Measurements from ENCODE around the gene TSSK6. TPM values are rescaled to one million over a fixed set of nuclear protein-coding genes. Genes with fewer than 3 reads are reported as not detected.

Gene TSSK6
- polyA plus RNA-seq, 1 donor (not counting 4 experiments of a cell fraction or from before 2014, with no cell fraction given) = 0.47 TPM

DNA sequence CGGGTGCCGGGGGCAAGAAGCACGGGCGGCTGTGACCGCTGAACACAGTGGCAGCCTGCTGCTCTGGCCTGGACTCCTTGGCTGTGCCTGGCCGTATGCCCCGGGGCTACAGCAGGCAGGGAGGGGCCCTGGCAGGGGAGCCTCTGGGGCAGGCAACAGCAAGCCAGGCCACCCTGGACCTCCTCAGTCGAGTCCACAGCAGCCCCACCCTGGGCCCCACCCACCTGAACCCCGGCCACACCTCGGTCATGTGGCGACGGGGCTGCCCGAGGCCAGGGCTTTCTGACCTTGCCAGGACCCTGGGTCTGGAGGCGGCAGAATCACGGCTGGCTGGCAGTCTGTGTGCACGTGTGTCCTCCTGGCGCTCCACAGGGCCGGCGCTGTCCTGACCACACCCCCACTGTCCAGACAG lies 31.4 kb upstream of the TSSK6 start:
- TF ChIP-seq, protein P1, sequence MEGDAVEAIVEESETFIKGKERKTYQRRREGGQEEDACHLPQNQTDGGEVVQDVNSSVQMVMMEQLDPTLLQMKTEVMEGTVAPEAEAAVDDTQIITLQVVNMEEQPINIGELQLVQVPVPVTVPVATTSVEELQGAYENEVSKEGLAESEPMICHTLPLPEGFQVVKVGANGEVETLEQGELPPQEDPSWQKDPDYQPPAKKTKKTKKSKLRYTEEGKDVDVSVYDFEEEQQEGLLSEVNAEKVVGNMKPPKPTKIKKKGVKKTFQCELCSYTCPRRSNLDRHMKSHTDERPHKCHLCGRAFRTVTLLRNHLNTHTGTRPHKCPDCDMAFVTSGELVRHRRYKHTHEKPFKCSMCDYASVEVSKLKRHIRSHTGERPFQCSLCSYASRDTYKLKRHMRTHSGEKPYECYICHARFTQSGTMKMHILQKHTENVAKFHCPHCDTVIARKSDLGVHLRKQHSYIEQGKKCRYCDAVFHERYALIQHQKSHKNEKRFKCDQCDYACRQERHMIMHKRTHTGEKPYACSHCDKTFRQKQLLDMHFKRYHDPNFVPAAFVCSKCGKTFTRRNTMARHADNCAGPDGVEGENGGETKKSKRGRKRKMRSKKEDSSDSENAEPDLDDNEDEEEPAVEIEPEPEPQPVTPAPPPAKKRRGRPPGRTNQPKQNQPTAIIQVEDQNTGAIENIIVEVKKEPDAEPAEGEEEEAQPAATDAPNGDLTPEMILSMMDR (optimal IDR thresholded peaks at IDR 0.05 in 1 of 3, IDR thresholded peaks at IDR 0.05 in 1 of 3, conservative IDR thresholded peaks at IDR 0.05 in 1 of 3; ENCODE audit: extremely low read depth in 1 of 3, insufficient read depth in 2 of 3, low read length in 3 of 3) = no peak
- no peak for TF ChIP-seq EZH2 (IDR thresholded peaks at IDR 0.05; ENCODE audit: low read length)
- dilution Hi-C loops (cut with MboI; ENCODE audit: extremely low pct_ligation_motif_present, low sequenced_read_pairs) = no loop called here
- Histone ChIP-seq H3K4me3 (ENCODE audit: control insufficient read depth in 2 of 3, extremely low read depth in 1 of 3, insufficient read depth in 2 of 3, low read depth in 1 of 3, low read length in 3 of 3) (no peak overlapping the region), H3K9ac (ENCODE audit: control insufficient read depth, extremely low read depth, insufficient read depth, low read length) (no peak overlapping the region), H3K9me1 (ENCODE audit: control insufficient read depth, extremely low read depth, insufficient read depth, low read length) (no peaks in the 10 kb centered on the region), H4K20me1 (ENCODE audit: control insufficient read depth, extremely low read depth, insufficient read depth, low read length) (no peaks in the 10 kb centered on the region), H3K9me3 (ENCODE audit: control insufficient read depth, low read depth, low read length) (no peaks in the 10 kb centered on the region), H2AFZ (ENCODE audit: control insufficient read depth, low read length) (no peak overlapping the region), H3K79me2 (ENCODE audit: control insufficient read depth, insufficient read depth, low read length) (no peaks in the 10 kb centered on the region), H3K36me3 (ENCODE audit: control insufficient read depth in 2 of 2, extremely low read depth in 1 of 2, insufficient read depth in 2 of 2, low read length in 2 of 2) (no peaks in the 10 kb centered on the region), H3K27me3 (ENCODE audit: control insufficient read depth, extremely low read depth, insufficient read depth, low read length) (peaks cover 32% of the 10 kb centered on the region), H3K27ac (ENCODE audit: control insufficient read depth, insufficient read depth, low read length) (no peak overlapping the region), H3K4me2 (ENCODE audit: control insufficient read depth, extremely low read depth, insufficient read depth, low read depth, low read length) (no peak overlapping the region), H3K4me1 (ENCODE audit: control insufficient read depth, extremely low read depth, insufficient read depth, low read length) (no peaks in the 10 kb centered on the region)
- DNase-seq (ENCODE audit: low read depth, low spot score) (no peak), FAIRE-seq (no peak)

DNA sequence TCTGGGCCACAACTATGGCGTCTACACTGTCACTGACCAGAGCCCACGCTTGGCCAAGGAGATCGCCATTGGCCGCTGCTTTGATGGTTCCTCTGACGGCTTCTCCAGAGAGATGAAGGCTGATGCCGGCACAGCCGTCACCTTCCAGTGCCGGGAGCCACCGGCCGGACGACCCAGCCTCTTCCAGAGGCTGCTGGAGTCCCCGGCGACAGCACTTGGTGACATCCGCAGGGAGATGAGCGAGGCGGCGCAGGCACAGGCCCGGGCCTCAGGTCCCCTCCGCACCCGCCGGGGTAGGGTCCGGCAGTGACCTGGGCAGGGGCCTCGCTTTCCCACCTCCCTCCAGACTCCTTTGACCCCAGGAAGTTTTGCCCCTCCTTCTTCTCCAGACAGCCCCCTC lies 30.4 kb upstream of the TSSK6 start:
- Histone ChIP-seq H3K4me2 (ENCODE audit: control insufficient read depth, extremely low read depth, insufficient read depth, low read depth, low read length) (no peak overlapping the region), H3K27me3 (ENCODE audit: control insufficient read depth, extremely low read depth, insufficient read depth, low read length) (peaks cover 32% of the 10 kb centered on the region), H3K27ac (ENCODE audit: control insufficient read depth, insufficient read depth, low read length) (no peak overlapping the region), H3K9me3 (ENCODE audit: control insufficient read depth, low read depth, low read length) (no peaks in the 10 kb centered on the region), H3K4me1 (ENCODE audit: control insufficient read depth, extremely low read depth, insufficient read depth, low read length) (no peaks in the 10 kb centered on the region), H3K79me2 (ENCODE audit: control insufficient read depth, insufficient read depth, low read length) (no peaks in the 10 kb centered on the region), H3K9me1 (ENCODE audit: control insufficient read depth, extremely low read depth, insufficient read depth, low read length) (no peaks in the 10 kb centered on the region), H3K4me3 (ENCODE audit: control insufficient read depth in 2 of 3, extremely low read depth in 1 of 3, insufficient read depth in 2 of 3, low read depth in 1 of 3, low read length in 3 of 3) (no peak overlapping the region), H3K9ac (ENCODE audit: control insufficient read depth, extremely low read depth, insufficient read depth, low read length) (no peak overlapping the region), H2AFZ (ENCODE audit: control insufficient read depth, low read length) (no peak overlapping the region), H3K36me3 (ENCODE audit: control insufficient read depth in 2 of 2, extremely low read depth in 1 of 2, insufficient read depth in 2 of 2, low read length in 2 of 2) (no peaks in the 10 kb centered on the region), H4K20me1 (ENCODE audit: control insufficient read depth, extremely low read depth, insufficient read depth, low read length) (no peaks in the 10 kb centered on the region)
- no peak for FAIRE-seq
- dilution Hi-C loops (cut with MboI; ENCODE audit: extremely low pct_ligation_motif_present, low sequenced_read_pairs) = no loop called here
- no peak for DNase-seq (ENCODE audit: low read depth, low spot score)
- TF ChIP-seq EZH2 (IDR thresholded peaks at IDR 0.05; ENCODE audit: low read length) = no peak
- TF ChIP-seq, protein P1 (optimal IDR thresholded peaks at IDR 0.05 in 1 of 3, IDR thresholded peaks at IDR 0.05 in 1 of 3, conservative IDR thresholded peaks at IDR 0.05 in 1 of 3; ENCODE audit: extremely low read depth in 1 of 3, insufficient read depth in 2 of 3, low read length in 3 of 3) = no peak
